ENCODE measurements around the gene FCRL3.

Gene FCRL3

GRCh38 chr1:157711802-157712201 is 11.2 kb upstream of the FCRL3 start:
- H3K4me1 ChIP-seq (ENCODE audit: control insufficient read depth in 1 of 2, insufficient read depth in 2 of 2, low read length in 2 of 2): no peaks in the 10 kb centered on the region
- H3K4me3 ChIP-seq (ENCODE audit: low read depth in 1 of 2, low read length in 2 of 2): no peak overlapping the region
- no peak overlapping the region for H3K27ac ChIP-seq (ENCODE audit: low read length)
- H3K36me3 ChIP-seq (ENCODE audit: control insufficient read depth in 1 of 2, insufficient read depth in 2 of 2, low read length in 2 of 2): no peaks in the 10 kb centered on the region
- no peaks in the 10 kb centered on the region for H3K27me3 ChIP-seq (ENCODE audit: low read depth, low read length)
- no peaks in the 10 kb centered on the region for H3K9me3 ChIP-seq (ENCODE audit: control insufficient read depth in 1 of 2, low read length in 2 of 2)

DNA sequence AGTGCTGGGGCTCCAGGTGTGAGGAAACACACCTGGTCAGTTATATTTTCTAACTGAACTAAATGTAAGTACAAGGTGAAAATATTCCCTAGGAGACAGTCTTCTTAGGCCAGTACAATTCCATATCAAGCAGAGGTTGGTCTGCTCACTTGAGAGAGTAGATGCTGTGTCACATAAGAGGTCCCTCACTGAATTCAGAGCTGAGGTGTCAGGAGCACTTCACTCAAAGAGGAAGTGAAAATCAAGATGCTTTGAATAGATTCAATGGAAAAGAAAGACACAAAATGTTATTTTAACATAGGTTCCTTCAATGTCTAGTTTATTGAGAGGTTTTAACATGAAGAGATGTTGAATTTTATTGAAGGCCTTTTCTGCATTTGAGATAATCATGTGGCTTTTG is 4.3 kb upstream of the FCRL3 start:
- Histone ChIP-seq H3K27ac (ENCODE audit: low read length) (no peak overlapping the region), H3K9me3 (ENCODE audit: control insufficient read depth in 1 of 2, low read length in 2 of 2) (no peaks in the 10 kb centered on the region), H3K27me3 (ENCODE audit: low read depth, low read length) (no peaks in the 10 kb centered on the region), H3K4me3 (ENCODE audit: low read depth in 1 of 2, low read length in 2 of 2) (no peak overlapping the region), H3K36me3 (ENCODE audit: control insufficient read depth in 1 of 2, insufficient read depth in 2 of 2, low read length in 2 of 2) (no peaks in the 10 kb centered on the region), H3K4me1 (ENCODE audit: control insufficient read depth in 1 of 2, insufficient read depth in 2 of 2, low read length in 2 of 2) (no peaks in the 10 kb centered on the region)

GRCh38 chr1:157703981-157704380 is 3.4 kb upstream of the FCRL3 start:
- Histone ChIP-seq H3K4me1 (ENCODE audit: control insufficient read depth in 1 of 2, insufficient read depth in 2 of 2, low read length in 2 of 2) (no peaks in the 10 kb centered on the region), H3K36me3 (ENCODE audit: control insufficient read depth in 1 of 2, insufficient read depth in 2 of 2, low read length in 2 of 2) (no peaks in the 10 kb centered on the region), H3K4me3 (ENCODE audit: low read depth in 1 of 2, low read length in 2 of 2) (no peak overlapping the region), H3K27ac (ENCODE audit: low read length) (no peak overlapping the region), H3K9me3 (ENCODE audit: control insufficient read depth in 1 of 2, low read length in 2 of 2) (no peaks in the 10 kb centered on the region), H3K27me3 (ENCODE audit: low read depth, low read length) (no peaks in the 10 kb centered on the region)

DNA sequence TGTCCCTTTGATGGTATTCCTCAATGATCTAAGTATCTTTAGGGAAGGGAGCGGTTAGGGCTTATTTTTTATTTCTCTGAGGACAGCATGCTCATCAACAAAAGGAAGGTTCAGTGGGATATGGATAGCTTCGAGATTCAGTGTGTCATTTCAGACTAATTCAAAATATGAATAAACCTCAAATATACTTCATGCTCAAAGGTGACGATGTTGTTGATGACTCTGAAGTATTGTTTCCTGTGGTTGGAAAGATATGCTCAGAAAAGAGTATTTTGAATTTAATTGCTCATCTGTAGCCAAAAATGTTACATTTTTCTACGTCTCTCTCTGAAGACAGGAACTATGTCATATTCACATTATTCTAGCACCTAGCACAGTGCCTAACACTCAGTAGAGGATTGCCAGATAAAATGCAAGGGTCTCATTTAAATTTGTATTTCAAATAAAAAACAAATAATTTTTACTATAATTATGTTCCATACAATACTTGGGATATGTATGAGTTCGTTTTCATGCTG is 1.8 kb upstream of the FCRL3 start:
- Histone ChIP-seq H3K4me1 (ENCODE audit: control insufficient read depth in 1 of 2, insufficient read depth in 2 of 2, low read length in 2 of 2) (no peaks in the 10 kb centered on the region), H3K36me3 (ENCODE audit: control insufficient read depth in 1 of 2, insufficient read depth in 2 of 2, low read length in 2 of 2) (no peaks in the 10 kb centered on the region), H3K27me3 (ENCODE audit: low read depth, low read length) (peaks cover 4% of the 10 kb centered on the region), H3K4me3 (ENCODE audit: low read depth in 1 of 2, low read length in 2 of 2) (no peak overlapping the region), H3K27ac (ENCODE audit: low read length) (no peak overlapping the region), H3K9me3 (ENCODE audit: control insufficient read depth in 1 of 2, low read length in 2 of 2) (no peaks in the 10 kb centered on the region)

DNA sequence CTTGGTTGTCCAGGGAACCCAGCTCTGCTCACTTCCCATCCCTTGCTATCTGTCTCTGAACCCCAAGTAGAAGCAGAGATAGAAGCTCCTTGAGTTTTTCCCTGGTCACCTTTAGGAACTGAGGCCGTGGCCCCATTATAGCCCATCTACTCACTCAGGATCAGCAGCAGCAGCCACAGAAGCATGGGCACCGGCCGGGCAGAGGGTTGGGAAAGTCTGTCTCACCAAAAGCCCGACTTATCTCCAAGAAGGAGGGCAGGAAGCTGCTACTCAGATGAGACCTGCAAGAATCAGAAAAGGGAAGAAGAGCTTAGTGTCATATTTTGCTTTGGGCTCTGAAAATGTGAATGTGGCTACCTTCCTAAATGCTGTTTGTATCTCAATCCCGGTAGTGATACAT is 264 bp downstream of the FCRL3 start:
- Histone ChIP-seq H3K27me3 (ENCODE audit: low read depth, low read length) (peaks cover 4% of the 10 kb centered on the region), H3K4me3 (ENCODE audit: low read depth in 1 of 2, low read length in 2 of 2) (no peak overlapping the region), H3K27ac (ENCODE audit: low read length) (no peak overlapping the region), H3K4me1 (ENCODE audit: control insufficient read depth in 1 of 2, insufficient read depth in 2 of 2, low read length in 2 of 2) (no peaks in the 10 kb centered on the region), H3K36me3 (ENCODE audit: control insufficient read depth in 1 of 2, insufficient read depth in 2 of 2, low read length in 2 of 2) (no peaks in the 10 kb centered on the region), H3K9me3 (ENCODE audit: control insufficient read depth in 1 of 2, low read length in 2 of 2) (no peaks in the 10 kb centered on the region)

DNA sequence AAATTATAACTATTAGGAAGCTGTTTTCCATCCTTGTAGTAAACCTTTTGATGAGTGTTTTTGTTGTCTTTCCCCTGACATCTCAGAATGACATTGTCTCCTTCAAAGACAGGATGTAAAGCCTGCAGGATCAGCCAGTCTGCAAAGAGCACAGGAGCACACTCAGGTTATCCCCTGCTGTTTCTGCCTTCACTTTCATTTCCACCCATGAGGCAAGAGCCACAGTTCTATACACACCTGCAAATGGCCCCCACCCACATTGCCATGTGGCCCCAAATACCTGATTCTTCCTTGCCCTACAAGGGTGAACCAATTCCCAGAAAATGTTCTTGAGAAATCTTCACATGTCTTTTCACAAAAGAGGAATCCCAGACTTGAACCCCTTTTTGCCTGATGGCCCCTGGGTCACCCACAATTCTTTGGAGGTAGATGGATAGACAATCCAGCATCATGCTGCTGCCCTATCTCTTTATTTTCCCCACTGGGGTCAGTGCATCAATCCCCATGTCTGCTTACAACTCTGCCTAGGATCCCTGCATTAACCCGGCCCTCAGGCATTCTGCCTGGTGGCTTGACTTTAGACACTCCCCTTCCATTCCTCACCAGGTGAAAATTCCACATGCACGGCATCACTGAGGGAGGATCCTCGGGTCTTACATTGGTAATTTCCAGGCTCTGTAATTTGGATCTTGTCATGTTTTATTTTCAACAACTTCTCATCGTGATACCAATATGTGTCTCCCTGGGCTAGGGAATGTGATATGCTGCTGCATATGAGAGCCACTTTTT is 2.6 kb downstream of the FCRL3 start:
- no peaks in the 10 kb centered on the region for H3K4me1 ChIP-seq (ENCODE audit: control insufficient read depth in 1 of 2, insufficient read depth in 2 of 2, low read length in 2 of 2)
- H3K36me3 ChIP-seq (ENCODE audit: control insufficient read depth in 1 of 2, insufficient read depth in 2 of 2, low read length in 2 of 2): no peaks in the 10 kb centered on the region
- H3K4me3 ChIP-seq (ENCODE audit: low read depth in 1 of 2, low read length in 2 of 2): no peak overlapping the region
- no peak overlapping the region for H3K27ac ChIP-seq (ENCODE audit: low read length)
- H3K27me3 ChIP-seq (ENCODE audit: low read depth, low read length): peaks cover 4% of the 10 kb centered on the region
- H3K9me3 ChIP-seq (ENCODE audit: control insufficient read depth in 1 of 2, low read length in 2 of 2): no peaks in the 10 kb centered on the region

DNA sequence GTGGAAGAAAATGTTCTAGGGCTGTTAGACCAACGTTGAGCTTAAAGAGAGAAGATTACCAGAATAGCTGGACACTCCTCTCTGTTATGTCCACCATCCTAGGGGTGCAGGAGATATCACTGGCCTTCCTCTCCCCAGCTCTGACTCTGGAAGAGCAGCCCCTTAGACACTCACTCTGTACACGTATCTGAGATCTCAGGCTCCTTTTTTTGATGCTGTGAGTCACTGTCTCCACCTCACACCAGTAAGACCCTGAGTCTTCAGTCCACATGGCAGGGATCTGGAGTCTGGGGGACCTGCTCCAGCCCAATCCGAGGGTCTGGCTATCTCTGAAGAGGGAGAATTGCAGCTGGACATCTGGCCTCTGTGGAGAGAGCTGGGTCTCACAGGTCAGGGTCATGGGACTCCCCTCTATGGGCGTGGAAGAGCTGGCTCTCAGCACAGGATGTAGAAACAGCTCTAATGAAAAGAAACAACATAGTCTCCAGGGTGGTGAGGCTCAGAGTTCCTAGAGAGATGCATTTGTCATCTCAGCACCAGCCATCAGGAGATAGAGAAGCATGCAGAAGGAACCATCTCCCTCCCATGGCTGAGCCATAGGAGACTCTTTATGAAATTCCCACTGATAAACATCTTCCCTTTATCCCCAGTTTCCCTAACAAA is 3.5 kb downstream of the FCRL3 start:
- no peaks in the 10 kb centered on the region for H3K4me1 ChIP-seq (ENCODE audit: control insufficient read depth in 1 of 2, insufficient read depth in 2 of 2, low read length in 2 of 2)
- H3K9me3 ChIP-seq (ENCODE audit: control insufficient read depth in 1 of 2, low read length in 2 of 2): no peaks in the 10 kb centered on the region
- no peak overlapping the region for H3K4me3 ChIP-seq (ENCODE audit: low read depth in 1 of 2, low read length in 2 of 2)
- peaks cover 4% of the 10 kb centered on the region for H3K27me3 ChIP-seq (ENCODE audit: low read depth, low read length)
- H3K27ac ChIP-seq (ENCODE audit: low read length): no peak overlapping the region
- no peaks in the 10 kb centered on the region for H3K36me3 ChIP-seq (ENCODE audit: control insufficient read depth in 1 of 2, insufficient read depth in 2 of 2, low read length in 2 of 2)

DNA sequence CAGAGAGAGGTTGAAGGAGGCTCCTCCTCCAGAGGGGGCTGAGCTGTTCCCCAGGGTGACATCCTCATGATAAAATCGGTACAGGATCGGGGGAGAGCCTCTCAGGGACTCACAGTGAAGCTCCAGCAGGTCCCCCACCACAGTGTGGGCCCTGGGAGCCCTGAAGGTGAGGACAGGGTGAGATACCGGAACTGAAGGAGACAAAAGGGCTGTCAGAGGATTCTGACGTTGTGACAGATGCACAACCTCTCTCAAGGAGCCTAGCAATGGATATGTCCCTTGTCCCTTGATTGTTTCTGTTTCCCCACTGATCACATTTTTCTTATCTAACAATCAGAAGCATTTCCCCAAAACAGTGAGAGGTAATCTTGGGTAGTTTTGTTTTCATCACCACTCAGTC is 5.2 kb downstream of the FCRL3 start:
- Histone ChIP-seq H3K9me3 (ENCODE audit: control insufficient read depth in 1 of 2, low read length in 2 of 2) (no peaks in the 10 kb centered on the region), H3K4me1 (ENCODE audit: control insufficient read depth in 1 of 2, insufficient read depth in 2 of 2, low read length in 2 of 2) (no peaks in the 10 kb centered on the region), H3K27ac (ENCODE audit: low read length) (no peak overlapping the region), H3K27me3 (ENCODE audit: low read depth, low read length) (peaks cover 4% of the 10 kb centered on the region), H3K4me3 (ENCODE audit: low read depth in 1 of 2, low read length in 2 of 2) (no peak overlapping the region), H3K36me3 (ENCODE audit: control insufficient read depth in 1 of 2, insufficient read depth in 2 of 2, low read length in 2 of 2) (no peaks in the 10 kb centered on the region)

- no peaks in the 10 kb centered on the region for H3K27me3 ChIP-seq (ENCODE audit: low read depth, low read length)
- H3K36me3 ChIP-seq (ENCODE audit: control insufficient read depth in 1 of 2, insufficient read depth in 2 of 2, low read length in 2 of 2): no peaks in the 10 kb centered on the region
- no peak overlapping the region for H3K4me3 ChIP-seq (ENCODE audit: low read depth in 1 of 2, low read length in 2 of 2)
- H3K9me3 ChIP-seq (ENCODE audit: control insufficient read depth in 1 of 2, low read length in 2 of 2): no peaks in the 10 kb centered on the region
- H3K27ac ChIP-seq (ENCODE audit: low read length): no peak overlapping the region
- no peaks in the 10 kb centered on the region for H3K4me1 ChIP-seq (ENCODE audit: control insufficient read depth in 1 of 2, insufficient read depth in 2 of 2, low read length in 2 of 2)
These were observed 9.2 kb downstream of the FCRL3 start for GRCh38 chr1:157691285-157691920.

GRCh38 chr1:157682710-157683437 is 17.7 kb downstream of the FCRL3 start:
- Histone ChIP-seq H3K27ac (ENCODE audit: low read length) (no peak overlapping the region), H3K4me1 (ENCODE audit: control insufficient read depth in 1 of 2, insufficient read depth in 2 of 2, low read length in 2 of 2) (no peaks in the 10 kb centered on the region)

GRCh38 chr1:157678721-157679120 is 21.8 kb downstream of the FCRL3 start:
- Histone ChIP-seq H3K27ac (ENCODE audit: low read length) (no peak overlapping the region), H3K9me3 (ENCODE audit: control insufficient read depth in 1 of 2, low read length in 2 of 2) (peaks cover 0 to 5% of the 10 kb centered on the region in 2 donors), H3K27me3 (ENCODE audit: low read depth, low read length) (no peaks in the 10 kb centered on the region), H3K4me3 (ENCODE audit: low read depth in 1 of 2, low read length in 2 of 2) (no peak overlapping the region), H3K36me3 (ENCODE audit: control insufficient read depth in 1 of 2, insufficient read depth in 2 of 2, low read length in 2 of 2) (no peaks in the 10 kb centered on the region), H3K4me1 (ENCODE audit: control insufficient read depth in 1 of 2, insufficient read depth in 2 of 2, low read length in 2 of 2) (no peaks in the 10 kb centered on the region)

More at GRCh38 chr1:157682710-157683437, 17.7 kb downstream of the FCRL3 start:
- H3K36me3 ChIP-seq (ENCODE audit: control insufficient read depth in 1 of 2, insufficient read depth in 2 of 2, low read length in 2 of 2): no peaks in the 10 kb centered on the region
- H3K27me3 ChIP-seq (ENCODE audit: low read depth, low read length): no peaks in the 10 kb centered on the region
- no peaks in the 10 kb centered on the region for H3K9me3 ChIP-seq (ENCODE audit: control insufficient read depth in 1 of 2, low read length in 2 of 2)
- no peak overlapping the region for H3K4me3 ChIP-seq (ENCODE audit: low read depth in 1 of 2, low read length in 2 of 2)
